Bronchus fibroblast of lung (primary cell): ENCODE measurements around the gene RGCC. TPM values are rescaled to one million over a fixed set of nuclear protein-coding genes. Genes with fewer than 3 reads are reported as not detected.

Experiments used
- total RNA-seq: library from RNA; depleted of rRNA; stranded (reverse); fragments of >200 nt; gene quantifications from 2 replicates; pipeline ENCODE4 v1.2.3, GENCODE V29; 2015

The RGCC gene
- 17.8 and 27.4 TPM in 2 replicates for total RNA-seq

GRCh38 chr13:41456768-41457588 lies at the start of gene RGCC:
Gene RGCC, plus strand, starts transcription at chr13:41457550. Its CDS starts 158 bp downstream, at chr13:41457708.

Other genes with a start within 250 kb of the RGCC start
- 8.9 and 11.4 TPM in 2 replicates for gene MTRF1, start 194.0 kb upstream of the RGCC start, total RNA-seq
- 3.6 and 4.0 TPM in 2 replicates for gene NAA16, start 146.3 kb upstream of the RGCC start, total RNA-seq